ENCODE measurements around the gene PHEX.
"Not testable (repeated sequence)": the region's sequence is repeated elsewhere in the genome, so short reads cannot be mapped to it uniquely, and the experiment has no call there.

Gene PHEX

GRCh38 chrX:22268706-22269105, 236.6 kb downstream of the PHEX start:
- DNase-seq: no peak

- no peak for DNase-seq
Measured at GRCh38 chrX:22272613-22273012, 240.5 kb downstream of the PHEX start, which contains the start of gene CBLL2. Gene CBLL2, plus strand, starts transcription at chrX:22272913. Its CDS starts 79 bp downstream, at chrX:22272992.

- DNase-seq: no peak
Measured at GRCh38 chrX:22273714-22274317, 241.7 kb downstream of the PHEX start.

GRCh38 chrX:22276781-22277180, 244.7 kb downstream of the PHEX start:
- DNase-seq: no peak

- DNase-seq: no peak
Measured at GRCh38 chrX:22278375-22278774, 246.2 kb downstream of the PHEX start.

- not testable (repeated sequence) for DNase-seq
Measured at GRCh38 chrX:22289209-22289608, 257.1 kb downstream of the PHEX start.

- DNase-seq: no peak
Measured at GRCh38 chrX:22296871-22297270, 264.7 kb downstream of the PHEX start.

- peak; percentile 39 to 62 for DNase-seq
Measured at GRCh38 chrX:22300130-22300529, 268.0 kb downstream of the PHEX start.
